ENCODE measurements around the gene ALG14.

ALG14 gene

DNA sequence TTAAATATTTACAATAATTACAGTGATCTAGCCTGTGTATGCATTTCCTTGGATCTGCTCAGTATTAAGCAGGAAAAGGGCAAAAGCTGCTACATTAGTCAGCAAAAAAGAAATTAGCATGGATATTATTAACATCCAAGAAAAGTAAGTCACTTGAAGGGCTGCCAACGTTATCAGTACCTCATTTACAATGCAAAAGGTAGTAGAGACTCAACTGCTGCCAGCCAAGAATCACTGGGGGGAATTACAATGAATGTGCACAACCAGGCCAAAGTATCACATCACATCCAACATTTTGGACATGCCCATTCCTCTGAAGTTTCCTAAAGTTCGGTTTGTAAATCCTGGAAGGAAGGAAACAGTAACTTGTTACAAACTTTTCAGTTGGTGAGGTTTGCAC is 147.7 kb downstream of the ALG14 start:
- peak overlapping the region; percentile 83 for H3K27ac ChIP-seq
- TF ChIP-seq, protein P1, sequence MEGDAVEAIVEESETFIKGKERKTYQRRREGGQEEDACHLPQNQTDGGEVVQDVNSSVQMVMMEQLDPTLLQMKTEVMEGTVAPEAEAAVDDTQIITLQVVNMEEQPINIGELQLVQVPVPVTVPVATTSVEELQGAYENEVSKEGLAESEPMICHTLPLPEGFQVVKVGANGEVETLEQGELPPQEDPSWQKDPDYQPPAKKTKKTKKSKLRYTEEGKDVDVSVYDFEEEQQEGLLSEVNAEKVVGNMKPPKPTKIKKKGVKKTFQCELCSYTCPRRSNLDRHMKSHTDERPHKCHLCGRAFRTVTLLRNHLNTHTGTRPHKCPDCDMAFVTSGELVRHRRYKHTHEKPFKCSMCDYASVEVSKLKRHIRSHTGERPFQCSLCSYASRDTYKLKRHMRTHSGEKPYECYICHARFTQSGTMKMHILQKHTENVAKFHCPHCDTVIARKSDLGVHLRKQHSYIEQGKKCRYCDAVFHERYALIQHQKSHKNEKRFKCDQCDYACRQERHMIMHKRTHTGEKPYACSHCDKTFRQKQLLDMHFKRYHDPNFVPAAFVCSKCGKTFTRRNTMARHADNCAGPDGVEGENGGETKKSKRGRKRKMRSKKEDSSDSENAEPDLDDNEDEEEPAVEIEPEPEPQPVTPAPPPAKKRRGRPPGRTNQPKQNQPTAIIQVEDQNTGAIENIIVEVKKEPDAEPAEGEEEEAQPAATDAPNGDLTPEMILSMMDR (conservative IDR thresholded peaks at IDR 0.05): no peak
